Ishikawa (cell line): ENCODE data around the gene UPF2.

Experiments
- CEBPB ChIP-seq: IDR thresholded peaks from 2 replicates; pipeline ENCODE4 v1.6.1; 2012
- EGR1 ChIP-seq: IDR thresholded peaks from 2 replicates; pipeline ENCODE4 v1.6.1; 2012
- EP300 ChIP-seq: IDR thresholded peaks from 2 replicates; pipeline ENCODE4 v1.6.1; 2012; ENCODE audit warnings: borderline replicate concordance
- MAX ChIP-seq: IDR thresholded peaks from 2 replicates; pipeline ENCODE4 v1.6.1; 2012
- NFIC ChIP-seq: IDR thresholded peaks from 2 replicates; pipeline ENCODE4 v1.6.1; 2012
- RAD21 ChIP-seq: IDR thresholded peaks from 2 replicates; pipeline ENCODE4 v1.6.1; 2012; ENCODE audit warnings: low read depth
- TAF1 ChIP-seq: IDR thresholded peaks from 2 replicates; pipeline ENCODE4 v1.6.1; 2012; ENCODE audit warnings: low read depth, mild to moderate bottlenecking
- TCF12 ChIP-seq: IDR thresholded peaks from 2 replicates; pipeline ENCODE4 v1.6.1; 2012; ENCODE audit warnings: low read depth
- TEAD4 ChIP-seq: IDR thresholded peaks from 2 replicates; pipeline ENCODE4 v1.6.1; 2012
- YY1 ChIP-seq: IDR thresholded peaks from 2 replicates; pipeline ENCODE4 v1.6.1; 2012; ENCODE audit warnings: low read depth
- ZBTB7A ChIP-seq: IDR thresholded peaks from 2 replicates; pipeline ENCODE4 v1.6.1; 2012; ENCODE audit warnings: low read depth
- TF ChIP-seq, protein P1 (sequence below): IDR thresholded peaks from 2 replicates; pipeline ENCODE4 v1.6.1; 2012
- TF ChIP-seq, protein P2 (sequence below): IDR thresholded peaks from 2 replicates; pipeline ENCODE4 v1.6.1; 2012; ENCODE audit warnings: low read depth, mild to moderate bottlenecking

The UPF2 gene

DNA sequence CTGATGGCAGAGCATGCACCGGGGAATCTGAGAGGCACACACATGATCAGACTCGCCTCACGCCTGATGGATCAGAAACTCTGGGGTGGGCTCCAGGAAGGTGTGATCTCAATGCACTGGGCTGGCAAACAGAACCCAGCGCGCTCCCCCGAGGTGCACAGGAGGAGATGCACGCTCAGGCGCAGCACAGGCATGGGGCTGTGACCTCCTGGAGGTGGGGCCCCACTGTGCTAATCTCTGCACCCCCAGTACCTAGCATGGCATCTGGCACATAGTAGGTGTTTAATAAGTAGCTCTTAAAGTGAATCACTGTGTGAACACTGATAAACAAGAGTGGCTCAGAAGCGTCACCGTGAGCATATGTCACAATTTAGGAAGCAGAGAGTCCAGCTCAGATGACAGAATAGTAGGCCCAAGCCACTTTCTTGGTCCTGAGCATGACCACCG lies 161.6 kb downstream of the UPF2 start:
- no peak for TF ChIP-seq MAX

DNA sequence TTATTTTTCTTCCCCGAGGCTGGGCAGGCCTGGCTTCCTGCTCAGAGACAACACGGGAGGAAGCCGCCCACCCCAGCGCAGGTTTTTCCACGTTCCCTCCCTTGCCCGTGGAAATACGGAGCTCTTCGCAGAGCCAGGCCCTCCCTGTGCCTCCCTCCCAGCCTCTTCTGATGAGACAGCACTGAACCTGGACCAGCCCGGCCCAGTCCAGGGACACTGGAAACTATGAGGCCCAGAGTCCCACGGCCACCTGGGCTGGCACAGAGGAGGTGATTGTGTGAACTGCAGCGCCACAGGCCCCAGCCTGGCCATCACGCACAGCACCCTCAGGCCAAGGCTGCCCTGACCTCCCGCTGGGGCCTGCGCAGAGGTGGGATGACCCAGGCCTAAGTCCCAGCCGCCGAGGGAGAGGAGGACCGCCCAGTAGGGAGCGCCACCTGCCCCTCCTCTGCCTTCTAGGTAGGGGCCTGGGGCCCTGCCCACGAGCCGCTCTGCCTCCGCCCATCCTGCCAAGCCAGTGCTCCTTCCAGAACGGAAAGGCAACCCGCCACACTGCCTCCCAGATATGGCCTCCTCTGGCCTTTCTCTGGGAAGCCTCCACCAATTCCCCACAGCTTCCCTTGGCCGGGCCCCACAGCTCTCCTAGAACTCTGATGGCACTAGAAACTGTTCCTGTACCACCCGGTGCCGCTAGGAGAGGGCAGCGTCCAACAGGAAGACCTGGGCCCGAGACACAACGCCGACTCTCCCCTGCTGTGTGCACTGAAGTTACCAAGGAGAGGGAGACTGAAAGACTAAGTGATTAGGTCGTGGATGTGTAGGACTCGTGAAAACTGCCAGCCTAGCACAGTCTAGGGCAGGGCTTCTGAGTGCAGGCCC lies 162.2 kb downstream of the UPF2 start:
- TF ChIP-seq TAF1 (no peak), ZBTB7A (no peak), EP300 (no peak), MAX (no peak), EGR1 (no peak)
- TF ChIP-seq, protein P1, sequence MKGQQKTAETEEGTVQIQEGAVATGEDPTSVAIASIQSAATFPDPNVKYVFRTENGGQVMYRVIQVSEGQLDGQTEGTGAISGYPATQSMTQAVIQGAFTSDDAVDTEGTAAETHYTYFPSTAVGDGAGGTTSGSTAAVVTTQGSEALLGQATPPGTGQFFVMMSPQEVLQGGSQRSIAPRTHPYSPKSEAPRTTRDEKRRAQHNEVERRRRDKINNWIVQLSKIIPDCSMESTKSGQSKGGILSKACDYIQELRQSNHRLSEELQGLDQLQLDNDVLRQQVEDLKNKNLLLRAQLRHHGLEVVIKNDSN, result no peak

- TF ChIP-seq NFIC (no peak), MAX (no peak), RAD21 (no peak), YY1 (no peak), ZBTB7A (no peak)
- TF ChIP-seq, protein P1, result no peak
- TF ChIP-seq, protein P2, sequence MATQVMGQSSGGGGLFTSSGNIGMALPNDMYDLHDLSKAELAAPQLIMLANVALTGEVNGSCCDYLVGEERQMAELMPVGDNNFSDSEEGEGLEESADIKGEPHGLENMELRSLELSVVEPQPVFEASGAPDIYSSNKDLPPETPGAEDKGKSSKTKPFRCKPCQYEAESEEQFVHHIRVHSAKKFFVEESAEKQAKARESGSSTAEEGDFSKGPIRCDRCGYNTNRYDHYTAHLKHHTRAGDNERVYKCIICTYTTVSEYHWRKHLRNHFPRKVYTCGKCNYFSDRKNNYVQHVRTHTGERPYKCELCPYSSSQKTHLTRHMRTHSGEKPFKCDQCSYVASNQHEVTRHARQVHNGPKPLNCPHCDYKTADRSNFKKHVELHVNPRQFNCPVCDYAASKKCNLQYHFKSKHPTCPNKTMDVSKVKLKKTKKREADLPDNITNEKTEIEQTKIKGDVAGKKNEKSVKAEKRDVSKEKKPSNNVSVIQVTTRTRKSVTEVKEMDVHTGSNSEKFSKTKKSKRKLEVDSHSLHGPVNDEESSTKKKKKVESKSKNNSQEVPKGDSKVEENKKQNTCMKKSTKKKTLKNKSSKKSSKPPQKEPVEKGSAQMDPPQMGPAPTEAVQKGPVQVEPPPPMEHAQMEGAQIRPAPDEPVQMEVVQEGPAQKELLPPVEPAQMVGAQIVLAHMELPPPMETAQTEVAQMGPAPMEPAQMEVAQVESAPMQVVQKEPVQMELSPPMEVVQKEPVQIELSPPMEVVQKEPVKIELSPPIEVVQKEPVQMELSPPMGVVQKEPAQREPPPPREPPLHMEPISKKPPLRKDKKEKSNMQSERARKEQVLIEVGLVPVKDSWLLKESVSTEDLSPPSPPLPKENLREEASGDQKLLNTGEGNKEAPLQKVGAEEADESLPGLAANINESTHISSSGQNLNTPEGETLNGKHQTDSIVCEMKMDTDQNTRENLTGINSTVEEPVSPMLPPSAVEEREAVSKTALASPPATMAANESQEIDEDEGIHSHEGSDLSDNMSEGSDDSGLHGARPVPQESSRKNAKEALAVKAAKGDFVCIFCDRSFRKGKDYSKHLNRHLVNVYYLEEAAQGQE, result no peak
Measured at GRCh38 chr10:11879387-11880094, 163.1 kb downstream of the UPF2 start.

DNA sequence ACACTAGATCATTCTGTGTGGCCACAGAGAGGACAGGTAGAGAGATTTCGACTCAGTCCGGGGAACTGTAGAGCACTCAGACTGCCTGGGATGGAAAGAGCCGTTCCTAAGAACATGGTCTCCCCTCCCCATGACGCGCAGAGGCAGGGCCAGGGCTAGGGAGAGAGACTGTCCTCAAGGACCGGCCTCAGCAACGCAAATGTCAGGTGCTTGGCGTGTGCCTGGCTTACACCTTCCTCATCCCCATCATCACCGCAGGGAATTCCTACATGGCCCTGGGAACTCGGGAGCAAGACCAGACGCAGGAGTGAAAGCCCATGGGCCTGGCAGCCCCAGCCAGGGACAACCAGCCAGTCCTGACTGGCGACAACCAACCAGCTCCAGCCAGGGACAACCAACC lies 163.8 kb downstream of the UPF2 start:
- TF ChIP-seq, protein P2, result no peak
- TF ChIP-seq MAX (no peak), TEAD4 (no peak), TCF12 (no peak), EGR1 (no peak), EP300 (no peak), CEBPB (no peak)

GRCh38 chr10:11877591-11877905 lies 165.1 kb downstream of the UPF2 start:
- TF ChIP-seq RAD21, result no peak
- TF ChIP-seq NFIC, result no peak
- TF ChIP-seq, protein P1, result no peak
- TF ChIP-seq, protein P2, result no peak
- no peak for TF ChIP-seq YY1
- no peak for TF ChIP-seq EGR1
- TF ChIP-seq MAX, result no peak
- no peak for TF ChIP-seq ZBTB7A
- no peak for TF ChIP-seq TEAD4
